ENCODE measurements around the gene FOXN1. TPM values are rescaled to one million over a fixed set of nuclear protein-coding genes. Genes with fewer than 3 reads are reported as not detected.
A peak's percentile ranks its signal among the peaks of the same experiment; 100 is the strongest.

FOXN1 gene, protein sequence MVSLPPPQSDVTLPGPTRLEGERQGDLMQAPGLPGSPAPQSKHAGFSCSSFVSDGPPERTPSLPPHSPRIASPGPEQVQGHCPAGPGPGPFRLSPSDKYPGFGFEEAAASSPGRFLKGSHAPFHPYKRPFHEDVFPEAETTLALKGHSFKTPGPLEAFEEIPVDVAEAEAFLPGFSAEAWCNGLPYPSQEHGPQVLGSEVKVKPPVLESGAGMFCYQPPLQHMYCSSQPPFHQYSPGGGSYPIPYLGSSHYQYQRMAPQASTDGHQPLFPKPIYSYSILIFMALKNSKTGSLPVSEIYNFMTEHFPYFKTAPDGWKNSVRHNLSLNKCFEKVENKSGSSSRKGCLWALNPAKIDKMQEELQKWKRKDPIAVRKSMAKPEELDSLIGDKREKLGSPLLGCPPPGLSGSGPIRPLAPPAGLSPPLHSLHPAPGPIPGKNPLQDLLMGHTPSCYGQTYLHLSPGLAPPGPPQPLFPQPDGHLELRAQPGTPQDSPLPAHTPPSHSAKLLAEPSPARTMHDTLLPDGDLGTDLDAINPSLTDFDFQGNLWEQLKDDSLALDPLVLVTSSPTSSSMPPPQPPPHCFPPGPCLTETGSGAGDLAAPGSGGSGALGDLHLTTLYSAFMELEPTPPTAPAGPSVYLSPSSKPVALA
- not detected in 2 replicates for total RNA-seq (2013; cell fraction: nucleolus; rRNA removed)
- total RNA-seq (2014; rRNA removed) (not detected in 2 replicates), total RNA-seq (2014; rRNA removed; fragmentation: Illumina TruSeq; extraction: Trizol) (not detected in 2 replicates), total RNA-seq (2021) (not detected in 2 replicates), polyA plus RNA-seq (2011; rRNA removed) (not detected in 2 replicates), polyA plus RNA-seq (2014; fragmentation: Illumina TruSeq; extraction: Trizol) (not detected in 2 replicates), polyA plus RNA-seq (2014; fragmentation: Nextera tagmentation; extraction: Ambion mirVana) (not detected), polyA plus RNA-seq (2014; rRNA removed) (not detected in 2 replicates), polyA plus RNA-seq (2016; fragmentation: Nextera tagmentation; extraction: Ambion mirVana) (not detected), polyA minus RNA-seq (2011; rRNA and poly(A)+ RNA removed) (not detected in 2 replicates), Bru-seq, nascent RNA (percentile 13 among the genes with signal in this experiment), BruChase-seq, experiment 1, labeled RNA remaining after a 6-hour chase (percentile 12 among the genes with signal in this experiment), BruChase-seq, experiment 2, labeled RNA remaining after a 2-hour chase (percentile 3 among the genes with signal in this experiment)
- not detected for polyA plus RNA-seq (2011; ENCODE audit: low read depth)
- polyA plus RNA-seq (2011; cell fraction: cytosol; rRNA removed), result not detected in 2 replicates
- polyA plus RNA-seq (2011; cell fraction: nucleus; rRNA removed), result not detected in 2 replicates
- polyA plus RNA-seq (2012), result 0.03 TPM in 1 of 2 replicates, not detected in the other
- polyA minus RNA-seq (2011; cell fraction: cytosol; rRNA and poly(A)+ RNA removed), result not detected in 2 replicates
- not detected in 2 replicates for polyA minus RNA-seq (2011; cell fraction: nucleus; rRNA and poly(A)+ RNA removed)
- long read RNA-seq, experiment 1, result 0 reads
- long read RNA-seq, experiment 2, result 0 reads

DNA sequence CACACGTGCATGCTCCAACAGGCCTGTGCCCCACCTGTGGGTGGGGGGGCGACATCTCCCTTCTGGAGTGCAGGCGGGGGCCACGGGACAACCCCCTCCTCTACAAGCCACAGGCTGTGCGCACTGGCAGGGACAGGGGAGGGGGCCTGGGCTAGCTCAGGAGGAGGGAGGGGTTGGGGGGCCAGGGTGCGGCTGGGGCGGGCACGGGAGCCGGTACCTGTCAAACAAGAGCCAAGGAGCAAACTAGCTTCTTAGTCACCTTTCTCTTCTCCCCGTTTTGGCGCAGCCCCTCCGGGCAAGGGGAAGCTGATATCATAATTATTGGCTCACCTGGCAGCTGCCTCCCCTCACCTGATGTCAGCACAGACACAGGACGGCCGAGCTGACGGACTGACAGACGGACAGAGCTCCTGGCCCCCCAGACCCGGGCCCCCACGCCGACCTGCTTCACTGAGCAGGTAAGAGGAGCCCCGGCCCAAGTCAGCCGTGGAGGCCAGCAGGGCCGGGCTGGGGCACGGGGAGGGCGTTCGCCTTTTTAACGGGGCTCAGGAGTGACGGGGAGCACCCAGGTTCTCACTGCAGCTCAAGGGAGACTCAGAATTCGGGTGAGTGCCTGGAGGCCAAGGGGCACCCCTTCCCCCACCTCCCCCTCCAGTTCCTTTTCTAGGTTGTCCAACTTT lies at the start of gene FOXN1:
Gene FOXN1, plus strand, starts transcription at position 363 of the 680 bp plus-strand sequence. CDS start 17,622 bp downstream, outside the sequence.
- BruUV-seq (replicated peaks), result no TSS peak
- Histone ChIP-seq H3K27me3 (replicated peaks in 1 of 2; ENCODE audit: control insufficient read depth in 2 of 2, insufficient read depth in 2 of 2, low read length in 1 of 2) (no peaks in the 10 kb centered on the region), H3K79me2 (ENCODE audit: control insufficient read depth, insufficient read depth, low read length) (peaks cover 6% of the 10 kb centered on the region), H3K4me3 (no peak within 1 kb of the TSS), H2AFZ (ENCODE audit: control insufficient read depth, low read depth, low read length) (no peak within 1 kb of the TSS), H3K4me2 (ENCODE audit: control insufficient read depth, insufficient read depth) (no peak within 1 kb of the TSS), H3K27ac (ENCODE audit: control insufficient read depth, insufficient read depth) (no peak within 1 kb of the TSS), H3K36me3 (ENCODE audit: control insufficient read depth in 2 of 2, insufficient read depth in 2 of 2, low read length in 1 of 2) (no peaks in the 10 kb centered on the region), H3K4me1 (ENCODE audit: control insufficient read depth, insufficient read depth, low read length) (peaks cover 28% of the 10 kb centered on the region), H3K9ac (ENCODE audit: control insufficient read depth, insufficient read depth, low read length) (no peak within 1 kb of the TSS), H3K9me3 (replicated peaks; ENCODE audit: control insufficient read depth, insufficient read depth, low read length) (no peaks in the 10 kb centered on the region), H4K20me1 (ENCODE audit: control insufficient read depth, insufficient read depth) (no peaks in the 10 kb centered on the region)
- ATAC-seq (no peak), FAIRE-seq (no peak), DNase-seq (ENCODE audit: low read depth, low spot score) (no peak)
- ChIA-PET RAD21 (ENCODE audit: unreplicated experiment) (no interaction called here), POLR2A (interaction anchor here (0.6 kb wide), 1 partner anchor 63 kb away, joined by 7 read pairs; no protein-coding TSS in a partner anchor), CTCF (no interaction called here), SMC1A (ENCODE audit: uncharacterized antibody, unreplicated experiment) (interaction anchor here (1.2 to 2.0 kb wide), 2 partner anchors 11 to 21 kb away, joined by 3 to 5 read pairs; no protein-coding TSS in a partner anchor)
- intact Hi-C loops (cut with micrococcal nuclease; ENCODE audit: unreplicated experiment), result no loop called here
- in situ Hi-C loops (cut with MboI), result no loop called here
- whole genome bisulfite sequencing (ENCODE audit: insufficient coverage, insufficient replicate concordance, low lambda C conversion rate, missing lambda C conversion rate), result 61% methylated on average over 28 of the region's 28 CpGs
- TF ChIP-seq JUNB (IDR thresholded peaks at IDR 0.05) (no peak), ZNF207 (IDR thresholded peaks at IDR 0.05; ENCODE audit: borderline replicate concordance) (no peak), SP1 (IDR thresholded peaks at IDR 0.05; ENCODE audit: low read depth, low read length) (no peak), YY1 (IDR thresholded peaks at IDR 0.05; ENCODE audit: low read depth, low read length) (no peak), GABPA (IDR thresholded peaks at IDR 0.05; ENCODE audit: low read depth) (no peak), YBX1 (IDR thresholded peaks at IDR 0.05) (no peak), ZBTB33 (IDR thresholded peaks at IDR 0.05) (no peak), RUNX3 (IDR thresholded peaks at IDR 0.05; ENCODE audit: low read length) (no peak), PAX5 (IDR thresholded peaks at IDR 0.05; ENCODE audit: borderline replicate concordance, low read depth, low read length) (no peak), EP300 (IDR thresholded peaks at IDR 0.05; ENCODE audit: borderline replicate concordance in 1 of 2, control insufficient read depth in 1 of 2, low read depth in 2 of 2, low read length in 2 of 2) (no peak), CREM (IDR thresholded peaks at IDR 0.05; ENCODE audit: low read depth) (no peak), MXI1 (IDR thresholded peaks at IDR 0.05; ENCODE audit: low read depth, low read length) (no peak)
- TF ChIP-seq, protein P1, sequence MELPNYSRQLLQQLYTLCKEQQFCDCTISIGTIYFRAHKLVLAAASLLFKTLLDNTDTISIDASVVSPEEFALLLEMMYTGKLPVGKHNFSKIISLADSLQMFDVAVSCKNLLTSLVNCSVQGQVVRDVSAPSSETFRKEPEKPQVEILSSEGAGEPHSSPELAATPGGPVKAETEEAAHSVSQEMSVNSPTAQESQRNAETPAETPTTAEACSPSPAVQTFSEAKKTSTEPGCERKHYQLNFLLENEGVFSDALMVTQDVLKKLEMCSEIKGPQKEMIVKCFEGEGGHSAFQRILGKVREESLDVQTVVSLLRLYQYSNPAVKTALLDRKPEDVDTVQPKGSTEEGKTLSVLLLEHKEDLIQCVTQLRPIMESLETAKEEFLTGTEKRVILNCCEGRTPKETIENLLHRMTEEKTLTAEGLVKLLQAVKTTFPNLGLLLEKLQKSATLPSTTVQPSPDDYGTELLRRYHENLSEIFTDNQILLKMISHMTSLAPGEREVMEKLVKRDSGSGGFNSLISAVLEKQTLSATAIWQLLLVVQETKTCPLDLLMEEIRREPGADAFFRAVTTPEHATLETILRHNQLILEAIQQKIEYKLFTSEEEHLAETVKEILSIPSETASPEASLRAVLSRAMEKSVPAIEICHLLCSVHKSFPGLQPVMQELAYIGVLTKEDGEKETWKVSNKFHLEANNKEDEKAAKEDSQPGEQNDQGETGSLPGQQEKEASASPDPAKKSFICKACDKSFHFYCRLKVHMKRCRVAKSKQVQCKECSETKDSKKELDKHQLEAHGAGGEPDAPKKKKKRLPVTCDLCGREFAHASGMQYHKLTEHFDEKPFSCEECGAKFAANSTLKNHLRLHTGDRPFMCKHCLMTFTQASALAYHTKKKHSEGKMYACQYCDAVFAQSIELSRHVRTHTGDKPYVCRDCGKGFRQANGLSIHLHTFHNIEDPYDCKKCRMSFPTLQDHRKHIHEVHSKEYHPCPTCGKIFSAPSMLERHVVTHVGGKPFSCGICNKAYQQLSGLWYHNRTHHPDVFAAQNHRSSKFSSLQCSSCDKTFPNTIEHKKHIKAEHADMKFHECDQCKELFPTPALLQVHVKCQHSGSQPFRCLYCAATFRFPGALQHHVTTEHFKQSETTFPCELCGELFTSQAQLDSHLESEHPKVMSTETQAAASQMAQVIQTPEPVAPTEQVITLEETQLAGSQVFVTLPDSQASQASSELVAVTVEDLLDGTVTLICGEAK (IDR thresholded peaks at IDR 0.05; ENCODE audit: borderline replicate concordance), result no peak

Measured in GM12878 (cell line).